IMR-90 (cell line): ENCODE data around the gene ANKFN1. TPM values are rescaled to one million over a fixed set of nuclear protein-coding genes. Genes with fewer than 3 reads are reported as not detected.

Experiments
- ATAC-seq: fragments of 200-7000 bp; cut with Tn5 transposase; 2 replicates; pipeline ENCODE4 v1.9.1; 2020; ENCODE audit warnings: low read depth, mild to moderate bottlenecking, moderate library complexity
- BruUV-seq: library from RNA; stranded (reverse); fragments of 400-500 nt; replicated peaks from 2 replicates; lab custom pipeline; 2021; lab: Mats Ljungman, UMichigan
- CTCF ChIA-PET: fragments of 300-600 bp; formaldehyde crosslinking; extraction: SDS; loops from one replicate; lab custom pipeline; 2021; ENCODE audit warnings: antibody characterized with exemption; lab: Yijun Ruan, JAX
- POLR2A ChIA-PET: fragments of 300-600 bp; sonication (Branson Sonifier 250); formaldehyde crosslinking; loops from one replicate; lab custom pipeline; 2022; ENCODE audit warnings: antibody characterized with exemption; ENCODE audit not compliant: unreplicated experiment; lab: Charles Lee
- DNase-seq: peaks from one replicate; pipeline ENCODE4 v3.0.0; 2013
- H2AFZ ChIP-seq: replicated peaks from 2 replicates; pipeline ENCODE3; 2013; ENCODE audit warnings: low read length, mild to moderate bottlenecking; ENCODE audit not compliant: poor library complexity
- H2AK5ac ChIP-seq: 2 replicates; pipeline ENCODE4 v1.6.1; 2013; ENCODE audit warnings: low read depth, low read length, inconsistent platforms
- H2AK9ac ChIP-seq: replicated peaks from 2 replicates; pipeline ENCODE3; 2013; ENCODE audit warnings: mild to moderate bottlenecking, low read depth, low read length, moderate library complexity; ENCODE audit not compliant: poor library complexity
- H2BK120ac ChIP-seq: 2 replicates; pipeline ENCODE4 v1.6.1; 2013; ENCODE audit warnings: low read depth, low read length, inconsistent platforms
- H2BK15ac ChIP-seq: 3 replicates; pipeline ENCODE4 v1.6.1; 2013; ENCODE audit warnings: low read depth, low read length, inconsistent platforms
- H2BK20ac ChIP-seq: 2 replicates; pipeline ENCODE4 v1.6.1; 2013; ENCODE audit warnings: low read depth, mild to moderate bottlenecking, inconsistent platforms, low read length, moderate library complexity
- H2BK5ac ChIP-seq: 2 replicates; pipeline ENCODE4 v1.6.1; 2013; ENCODE audit warnings: mild to moderate bottlenecking, low read depth, low read length, inconsistent platforms; ENCODE audit not compliant: poor library complexity, severe bottlenecking
- H3K14ac ChIP-seq: replicated peaks from 2 replicates; pipeline ENCODE4 v1.6.1; 2013; ENCODE audit warnings: low read depth, low read length, inconsistent platforms
- H3K18ac ChIP-seq: 2 replicates; pipeline ENCODE4 v1.6.1; 2013; ENCODE audit warnings: low read depth, low read length, control low read depth
- H3K23ac ChIP-seq: 2 replicates; pipeline ENCODE4 v1.6.1; 2013; ENCODE audit warnings: low read depth, low read length, inconsistent platforms
- H3K27ac ChIP-seq: 2 replicates; pipeline ENCODE4 v1.5.1; 2013; ENCODE audit warnings: mild to moderate bottlenecking, control low read depth, low read length; ENCODE audit not compliant: insufficient read depth
- H3K27me3 ChIP-seq: 2 replicates; pipeline ENCODE4 v1.6.1; 2013; ENCODE audit warnings: low read length; ENCODE audit not compliant: control insufficient read depth, insufficient read depth
- H3K36me3 ChIP-seq: 2 replicates; pipeline ENCODE4 v1.6.1; 2013; ENCODE audit warnings: low read length, mixed read lengths; ENCODE audit not compliant: control insufficient read depth, insufficient read depth
- H3K4ac ChIP-seq: 2 replicates; pipeline ENCODE4 v1.6.1; 2013; ENCODE audit warnings: low read depth, low read length, inconsistent platforms
- H3K4me1 ChIP-seq: 2 replicates; pipeline ENCODE4 v1.6.1; 2013; ENCODE audit warnings: low read length, mixed read lengths; ENCODE audit not compliant: control insufficient read depth, insufficient read depth
- H3K4me2 ChIP-seq: 2 replicates; pipeline ENCODE4 v1.6.1; 2013; ENCODE audit warnings: low read depth, mild to moderate bottlenecking, control low read depth, low read length, moderate library complexity
- H3K4me3 ChIP-seq: 2 replicates; pipeline ENCODE4 v1.5.1; 2013; ENCODE audit warnings: low read depth, mild to moderate bottlenecking, control low read depth, low read length, moderate library complexity; ENCODE audit not compliant: insufficient read depth
- H3K56ac ChIP-seq: 2 replicates; pipeline ENCODE4 v1.6.1; 2013; ENCODE audit warnings: low read length, inconsistent platforms; ENCODE audit not compliant: insufficient read depth; ENCODE audit errors: extremely low read depth
- H3K79me1 ChIP-seq, 2 experiments: 2 replicates each; pipeline ENCODE4 v1.6.1; 2013; ENCODE audit warnings: low read length in 2 of 2, inconsistent platforms in 1 of 2, low read depth in 1 of 2
- H3K9ac ChIP-seq: 2 replicates; pipeline ENCODE4 v1.6.1; 2013; ENCODE audit warnings: low read depth, low read length, control low read depth
- H3K9me1 ChIP-seq: 2 replicates; pipeline ENCODE4 v1.6.1; 2013; ENCODE audit warnings: low read length, inconsistent platforms; ENCODE audit not compliant: insufficient read depth
- H3K9me3 ChIP-seq: 2 replicates; pipeline ENCODE4 v1.6.1; 2013; ENCODE audit warnings: low read length; ENCODE audit not compliant: control insufficient read depth, insufficient read depth
- H4K20me1 ChIP-seq: 2 replicates; pipeline ENCODE4 v1.6.1; 2013; ENCODE audit warnings: low read length, inconsistent platforms; ENCODE audit not compliant: insufficient read depth
- H4K5ac ChIP-seq: 2 replicates; pipeline ENCODE4 v1.6.1; 2013; ENCODE audit warnings: mild to moderate bottlenecking, low read depth, low read length, control low read depth
- H4K8ac ChIP-seq, 2 experiments: 2 replicates each; pipeline ENCODE4 v1.6.1; 2013; ENCODE audit warnings: low read depth in 2 of 2, low read length in 2 of 2, control low read depth in 1 of 2, inconsistent platforms in 1 of 2
- H4K91ac ChIP-seq: 2 replicates; pipeline ENCODE4 v1.6.1; 2013; ENCODE audit warnings: low read depth, low read length, inconsistent platforms; ENCODE audit not compliant: insufficient read depth
- BHLHE40 ChIP-seq: fragments of 150-350 bp; IDR thresholded peaks from 2 replicates; pipeline ENCODE4 v1.6.1; 2016; ENCODE audit warnings: mild to moderate bottlenecking, low read depth, low read length
- CEBPB ChIP-seq: IDR thresholded peaks from 2 replicates; pipeline ENCODE4 v1.6.1; 2012; ENCODE audit warnings: low read depth, low read length, improper control_type of control experiment
- CHD1 ChIP-seq: IDR thresholded peaks from 2 replicates; pipeline ENCODE4 v1.6.1; 2012; ENCODE audit warnings: low read depth, low read length, improper control_type of control experiment
- CTCF ChIP-seq: conservative IDR thresholded peaks from 2 replicates; pipeline ENCODE4 v1.5.1; 2012; ENCODE audit warnings: mild to moderate bottlenecking, low read depth, low read length, improper control_type of control experiment
- FOS ChIP-seq: fragments of 150-350 bp; IDR thresholded peaks from 2 replicates; pipeline ENCODE4 v1.6.1; 2016; ENCODE audit warnings: low read depth, low read length
- MAFK ChIP-seq: IDR thresholded peaks from 2 replicates; pipeline ENCODE4 v1.6.1; 2012; ENCODE audit warnings: low read depth, low read length, improper control_type of control experiment
- MAZ ChIP-seq: IDR thresholded peaks from 2 replicates; pipeline ENCODE4 v1.6.1; 2012; ENCODE audit warnings: low read depth, mild to moderate bottlenecking, low read length, improper control_type of control experiment, moderate library complexity, borderline replicate concordance
- MXI1 ChIP-seq: IDR thresholded peaks from 2 replicates; pipeline ENCODE4 v1.6.1; 2012; ENCODE audit warnings: low read depth, mild to moderate bottlenecking, low read length, moderate library complexity, borderline replicate concordance
- NFE2L2 ChIP-seq: fragments of 150-350 bp; IDR thresholded peaks from 2 replicates; pipeline ENCODE4 v1.6.1; 2016; ENCODE audit warnings: low read depth, mild to moderate bottlenecking, low read length
- POLR2A ChIP-seq: IDR thresholded peaks from 2 replicates; pipeline ENCODE4 v1.6.1; 2012; ENCODE audit warnings: mild to moderate bottlenecking, low read depth, low read length
- RAD21 ChIP-seq: IDR thresholded peaks from 2 replicates; pipeline ENCODE4 v1.6.1; 2012; ENCODE audit warnings: low read length, improper control_type of control experiment
- RCOR1 ChIP-seq: IDR thresholded peaks from 2 replicates; pipeline ENCODE4 v1.6.1; 2012; ENCODE audit warnings: mild to moderate bottlenecking, low read length, improper control_type of control experiment; ENCODE audit not compliant: insufficient replicate concordance
- RFX5 ChIP-seq: IDR thresholded peaks from 2 replicates; pipeline ENCODE4 v1.8.0; 2012; ENCODE audit warnings: low read depth, mild to moderate bottlenecking, low read length, moderate library complexity
- SMC3 ChIP-seq: fragments of 150-350 bp; IDR thresholded peaks from 2 replicates; pipeline ENCODE4 v1.6.1; 2016; ENCODE audit warnings: low read depth, mild to moderate bottlenecking, antibody characterized with exemption, low read length, moderate library complexity
- WGBS, 2 experiments: methylation state at CpG; one replicate each; pipeline versions ENCODE4 v1.1.5 to v1.1.7; 2013; ENCODE audit warnings: missing lambda C conversion rate in 2 of 2; ENCODE audit not compliant: insufficient read length in 1 of 2; ENCODE audit errors: extremely low coverage in 2 of 2; 5-methylcytosine and 5-hydroxymethylcytosine counted together
- dilution Hi-C: fragments of 300-500 bp; cut with HindIII; formaldehyde crosslinking; loops from one replicate; pipeline ENCODE4 v1.14.3; 2018; ENCODE audit warnings: low sequenced_read_pairs; ENCODE audit not compliant: unreplicated experiment
- in situ Hi-C: fragments of 300-500 bp; cut with MboI; formaldehyde crosslinking; loops from 3 replicates; pipeline ENCODE4 v1.14.3; 2019; ENCODE audit warnings: low sequenced_read_pairs, inconsistent platforms, mixed read lengths
- intact Hi-C: fragments of 100-400 bp; cut with micrococcal nuclease; formaldehyde crosslinking; loops from 2 replicates; pipeline ENCODE4 v1.10.0; 2022
- polyA plus RNA-seq, 3 experiments: library from polyadenylated mRNA; depleted of rRNA; stranded (reverse); fragments of >200 nt; gene quantifications; 2 replicates each; pipeline ENCODE4 v1.2.3, GENCODE V29; 2012; ENCODE audit warnings: low replicate concordance in 1 of 3
- total RNA-seq: library from RNA; depleted of rRNA; stranded (reverse); fragments of >200 nt; gene quantifications from 2 replicates; pipeline ENCODE4 v1.2.3, GENCODE V29; 2012
- TF ChIP-seq, protein P1 (sequence below): fragments of 150-350 bp; IDR thresholded peaks from 2 replicates; pipeline ENCODE4 v1.6.1; 2017; ENCODE audit warnings: mild to moderate bottlenecking, antibody characterized with exemption, low read length, low read depth
- TF ChIP-seq, protein P2 (sequence below): fragments of 150-350 bp; IDR thresholded peaks from 2 replicates; pipeline ENCODE4 v1.6.1; 2016; ENCODE audit warnings: low read depth, mild to moderate bottlenecking, low read length, moderate library complexity, borderline replicate concordance

ANKFN1 gene
- total and polyA plus RNA-seq, 2 of the 4 experiments (the other 2 are of a cell fraction) = not detected

DNA sequence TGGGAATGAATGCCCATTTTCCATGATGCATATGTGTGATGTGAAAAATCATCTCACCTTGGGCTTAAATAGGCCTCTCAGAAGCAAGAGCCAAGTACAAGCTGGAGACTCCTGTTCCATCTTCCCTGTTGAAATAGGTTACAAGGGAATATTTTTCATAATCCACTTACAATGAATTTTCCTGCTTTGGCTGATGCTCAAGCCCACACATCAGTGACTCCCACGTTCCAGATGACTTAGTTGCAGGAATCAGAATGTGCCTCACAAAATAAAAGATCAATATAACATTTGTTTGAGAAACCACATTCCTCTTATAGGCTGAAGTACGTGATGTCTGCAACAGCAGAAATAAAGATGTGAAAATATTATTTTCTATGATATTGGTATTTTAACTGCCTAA is 24.1 kb downstream of the ANKFN1 start:
- peak overlapping the region; percentile 85 for H4K91ac ChIP-seq
- DNase-seq (no peak), ATAC-seq (no peak)
- peak overlapping the region; percentile 17 for H2AK9ac ChIP-seq
- no peaks in the 10 kb centered on the region for H3K36me3 ChIP-seq
- H3K18ac ChIP-seq = peak overlapping the region; percentile 25; the same call in 1 of the 2 replicates
- intact Hi-C loops = no loop called here
- peak overlapping the region; percentile 91; the same call in 1 of the 2 replicates for H2AK5ac ChIP-seq
- H3K4me3 ChIP-seq = no peak overlapping the region
- H4K20me1 ChIP-seq = no peaks in the 10 kb centered on the region
- POLR2A ChIA-PET = no interaction called here
- H3K4me1 ChIP-seq = peaks cover 23% of the 10 kb centered on the region
- peak overlapping the region; percentile 83 for H2BK20ac ChIP-seq
- H4K5ac ChIP-seq = no peak overlapping the region
- dilution Hi-C loops = no loop called here
- peak overlapping the region; percentile 90 for H3K4ac ChIP-seq
- peak overlapping the region; percentile 19; the same call in 1 of the 3 replicates for H2BK15ac ChIP-seq
- no TSS peak for BruUV-seq
- no peak overlapping the region for H3K27ac ChIP-seq
- in situ Hi-C loops = no loop called here
- H3K79me1 ChIP-seq = no peaks in the 10 kb centered on the region; a peak in 1 of 4 replicates
- H3K14ac ChIP-seq = peak overlapping the region; percentile 76
- H2AFZ ChIP-seq = no peak overlapping the region
- peak overlapping the region; percentile 68; the same call in 1 of the 2 replicates for H3K56ac ChIP-seq
- H3K9me3 ChIP-seq = no peaks in the 10 kb centered on the region
- peak overlapping the region; percentile 94 for H2BK5ac ChIP-seq
- H3K23ac ChIP-seq = no peak overlapping the region; the same call in 1 of the 2 replicates
- H3K27me3 ChIP-seq = no peaks in the 10 kb centered on the region
- WGBS, 2 experiments = no CpG with 5 or more reads among the region's 2 CpGs
- CTCF ChIA-PET = no interaction called here
- peak overlapping the region; percentile 97 for H2BK120ac ChIP-seq
- H3K9ac ChIP-seq = no peak overlapping the region
- TF ChIP-seq CTCF = no peak
- TF ChIP-seq RFX5 = no peak
- no peak for TF ChIP-seq RAD21
- TF ChIP-seq, protein P1, sequence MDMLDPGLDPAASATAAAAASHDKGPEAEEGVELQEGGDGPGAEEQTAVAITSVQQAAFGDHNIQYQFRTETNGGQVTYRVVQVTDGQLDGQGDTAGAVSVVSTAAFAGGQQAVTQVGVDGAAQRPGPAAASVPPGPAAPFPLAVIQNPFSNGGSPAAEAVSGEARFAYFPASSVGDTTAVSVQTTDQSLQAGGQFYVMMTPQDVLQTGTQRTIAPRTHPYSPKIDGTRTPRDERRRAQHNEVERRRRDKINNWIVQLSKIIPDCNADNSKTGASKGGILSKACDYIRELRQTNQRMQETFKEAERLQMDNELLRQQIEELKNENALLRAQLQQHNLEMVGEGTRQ = no peak
- TF ChIP-seq RCOR1 = no peak
- TF ChIP-seq NFE2L2 = no peak
- TF ChIP-seq, protein P2, sequence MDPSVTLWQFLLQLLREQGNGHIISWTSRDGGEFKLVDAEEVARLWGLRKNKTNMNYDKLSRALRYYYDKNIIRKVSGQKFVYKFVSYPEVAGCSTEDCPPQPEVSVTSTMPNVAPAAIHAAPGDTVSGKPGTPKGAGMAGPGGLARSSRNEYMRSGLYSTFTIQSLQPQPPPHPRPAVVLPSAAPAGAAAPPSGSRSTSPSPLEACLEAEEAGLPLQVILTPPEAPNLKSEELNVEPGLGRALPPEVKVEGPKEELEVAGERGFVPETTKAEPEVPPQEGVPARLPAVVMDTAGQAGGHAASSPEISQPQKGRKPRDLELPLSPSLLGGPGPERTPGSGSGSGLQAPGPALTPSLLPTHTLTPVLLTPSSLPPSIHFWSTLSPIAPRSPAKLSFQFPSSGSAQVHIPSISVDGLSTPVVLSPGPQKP = no peak
- no peak for TF ChIP-seq CEBPB
- TF ChIP-seq BHLHE40 = no peak
- TF ChIP-seq MXI1 = no peak
- no peak for TF ChIP-seq FOS
- no peak for TF ChIP-seq POLR2A
- TF ChIP-seq SMC3 = no peak
- no peak for TF ChIP-seq MAZ
- TF ChIP-seq MAFK = no peak
- no peak for TF ChIP-seq CHD1
- peak overlapping the region; percentile 84 to 89 for H4K8ac ChIP-seq
- peaks cover 12% of the 10 kb centered on the region for H3K9me1 ChIP-seq
- no peak overlapping the region for H3K4me2 ChIP-seq
